GM12878 (cell line): ENCODE measurements around the gene GGT1. TPM values are rescaled to one million over a fixed set of nuclear protein-coding genes. Genes with fewer than 3 reads are reported as not detected.
A peak's percentile ranks its signal among the peaks of the same experiment; 100 is the strongest.
"Not testable (repeated sequence)": the region's sequence is repeated elsewhere in the genome, so short reads cannot be mapped to it uniquely, and the experiment has no call there.

ENCODE experiments used
- ATAC-seq: fragments of 200-7000 bp; cut with Tn5 transposase; 3 replicates; pipeline ENCODE4 v1.9.1; 2020; ENCODE audit warnings: mild to moderate bottlenecking, moderate library complexity
- BruUV-seq: library from RNA; stranded (reverse); fragments of 400-500 nt; replicated peaks from 2 replicates; lab custom pipeline; 2021; lab: Mats Ljungman, UMichigan
- CTCF ChIA-PET: fragments of 300-600 bp; sonication (Branson Sonifier 250); formaldehyde crosslinking; extraction: SDS; loops from one replicate; lab custom pipeline; 2021; ENCODE audit warnings: inconsistent platforms; lab: Yijun Ruan, JAX
- POLR2A ChIA-PET: fragments of 350-600 bp; formaldehyde crosslinking; extraction: SDS; loops from one replicate; lab custom pipeline; 2021; ENCODE audit warnings: inconsistent platforms; lab: Charles Lee
- RAD21 ChIA-PET: fragments of 300-600 bp; sonication (Branson Sonifier 250); formaldehyde crosslinking; loops from one replicate; lab custom pipeline; 2023; ENCODE audit warnings: antibody characterized with exemption; ENCODE audit not compliant: unreplicated experiment; lab: Charles Lee
- SMC1A ChIA-PET: fragments of 300-600 bp; sonication (Branson Sonifier 250); formaldehyde crosslinking; loops from one replicate; lab custom pipeline; 2023; ENCODE audit not compliant: unreplicated experiment, uncharacterized antibody; lab: Charles Lee
- DNase-seq: peaks from one replicate; pipeline ENCODE4 v3.0.0-alpha.2; 2011; ENCODE audit warnings: low read depth, low spot score
- FAIRE-seq: peaks from 3 replicates; lab custom pipeline; 2011; peaks lifted over from hg19 to GRCh38; lab: Jason Lieb, UNC
- H2AFZ ChIP-seq: 2 replicates; pipeline ENCODE4 v1.6.0; 2011; ENCODE audit warnings: low read depth, low read length, control low read depth; ENCODE audit not compliant: control insufficient read depth
- H3K27ac ChIP-seq: 2 replicates; pipeline ENCODE4 v1.5.1; 2011; ENCODE audit warnings: control low read depth; ENCODE audit not compliant: control insufficient read depth, insufficient read depth
- H3K27me3 ChIP-seq, 2 experiments: replicated peaks in 1 of 2; 2 replicates each; pipeline versions ENCODE4 v1.6.0 to v1.6.1; 2011; ENCODE audit warnings: low read length in 1 of 2; ENCODE audit not compliant: control insufficient read depth in 2 of 2, insufficient read depth in 2 of 2
- H3K36me3 ChIP-seq, 2 experiments: 2 replicates each; pipeline ENCODE4 v1.5.1; 2011; ENCODE audit warnings: low read length in 1 of 2; ENCODE audit not compliant: control insufficient read depth in 2 of 2, insufficient read depth in 2 of 2
- H3K4me1 ChIP-seq: 2 replicates; pipeline ENCODE4 v1.6.1; 2011; ENCODE audit warnings: mild to moderate bottlenecking, low read length, moderate library complexity, mixed read lengths; ENCODE audit not compliant: control insufficient read depth, insufficient read depth
- H3K4me2 ChIP-seq: 2 replicates; pipeline ENCODE4 v1.6.0; 2011; ENCODE audit warnings: control low read depth; ENCODE audit not compliant: control insufficient read depth, insufficient read depth
- H3K4me3 ChIP-seq: fragments of 200-600 bp; sonication (generic); 2 replicates; pipeline ENCODE4 v1.5.1; 2016
- H3K79me2 ChIP-seq: 2 replicates; pipeline ENCODE4 v1.6.0; 2011; ENCODE audit warnings: low read length; ENCODE audit not compliant: control insufficient read depth, insufficient read depth
- H3K9ac ChIP-seq: 2 replicates; pipeline ENCODE4 v1.8.0; 2011; ENCODE audit warnings: low read length, control low read depth, mixed read lengths; ENCODE audit not compliant: control insufficient read depth, insufficient read depth
- H3K9me3 ChIP-seq: replicated peaks from 3 replicates; pipeline ENCODE4 v1.5.1; 2011; ENCODE audit warnings: mild to moderate bottlenecking, low read length; ENCODE audit not compliant: control insufficient read depth, insufficient read depth
- H4K20me1 ChIP-seq: 2 replicates; pipeline ENCODE4 v1.6.0; 2011; ENCODE audit not compliant: control insufficient read depth, insufficient read depth
- CTCF ChIP-seq, 3 experiments: IDR thresholded peaks in 2 of 3; conservative IDR thresholded peaks in 1 of 3; 2 replicates each; pipeline ENCODE4 v1.5.1; 2011; ENCODE audit warnings: low read depth in 3 of 3, low read length in 3 of 3, mild to moderate bottlenecking in 3 of 3, control low read depth in 2 of 3, moderate library complexity in 2 of 3, inconsistent platforms in 1 of 3, mixed read lengths in 1 of 3; ENCODE audit not compliant: control insufficient read depth in 2 of 3, insufficient read depth in 1 of 3; ENCODE audit errors: extremely low read depth in 1 of 3
- DPF2 ChIP-seq: fragments of 450-650 bp; IDR thresholded peaks from 2 replicates; pipeline ENCODE4 v1.6.1; 2017; ENCODE audit warnings: mild to moderate bottlenecking
- GATAD2B ChIP-seq: fragments of 450-650 bp; conservative IDR thresholded peaks from 2 replicates; pipeline ENCODE4 v1.6.1; 2017; ENCODE audit warnings: low read depth, mild to moderate bottlenecking, moderate library complexity
- MEF2B ChIP-seq: fragments of 450-650 bp; IDR thresholded peaks from 2 replicates; pipeline ENCODE4 v1.6.1; 2018; ENCODE audit warnings: mild to moderate bottlenecking, moderate library complexity; ENCODE audit not compliant: partially characterized antibody, poor library complexity, severe bottlenecking
- MTA2 ChIP-seq: fragments of 450-650 bp; IDR thresholded peaks from 2 replicates; pipeline ENCODE4 v1.6.1; 2016; ENCODE audit warnings: low read depth, mild to moderate bottlenecking, moderate library complexity
- NKRF ChIP-seq: fragments of 450-650 bp; conservative IDR thresholded peaks from 2 replicates; pipeline ENCODE4 v1.6.1; 2017; ENCODE audit warnings: mild to moderate bottlenecking, moderate library complexity
- NR2F1 ChIP-seq: fragments of 450-650 bp; conservative IDR thresholded peaks from 2 replicates; pipeline ENCODE4 v1.6.1; 2017; ENCODE audit warnings: mild to moderate bottlenecking
- PKNOX1 ChIP-seq: fragments of 450-650 bp; IDR thresholded peaks from 2 replicates; pipeline ENCODE4 v1.6.1; 2016; ENCODE audit warnings: mild to moderate bottlenecking
- RUNX3 ChIP-seq: IDR thresholded peaks from 2 replicates; pipeline ENCODE4 v1.6.1; 2012; ENCODE audit warnings: low read length, inconsistent platforms
- SMARCA5 ChIP-seq: fragments of 450-650 bp; IDR thresholded peaks from 2 replicates; pipeline ENCODE4 v1.6.1; 2017; ENCODE audit warnings: mild to moderate bottlenecking
- ZBTB40 ChIP-seq: fragments of 450-650 bp; IDR thresholded peaks from 2 replicates; pipeline ENCODE4 v1.6.1; 2016; ENCODE audit warnings: mild to moderate bottlenecking, moderate library complexity, borderline replicate concordance
- ZNF217 ChIP-seq: fragments of 450-650 bp; IDR thresholded peaks from 2 replicates; pipeline ENCODE4 v1.6.1; 2017; ENCODE audit warnings: antibody characterized with exemption, mild to moderate bottlenecking
- WGBS: methylation state at CpG from one replicate; pipeline ENCODE4 v1.1.6; 2016; ENCODE audit warnings: low lambda C conversion rate; ENCODE audit not compliant: insufficient replicate concordance, insufficient coverage; ENCODE audit errors: missing lambda C conversion rate; 5-methylcytosine and 5-hydroxymethylcytosine counted together
- in situ Hi-C: fragments of 300-500 bp; cut with MboI; formaldehyde crosslinking; loops from 9 replicates; pipeline ENCODE4 v1.14.3; 2018; ENCODE audit warnings: mixed read lengths
- intact Hi-C: fragments of 100-400 bp; cut with micrococcal nuclease; formaldehyde crosslinking; loops from one replicate; pipeline ENCODE4 v1.14.2; 2022; ENCODE audit not compliant: unreplicated experiment
- polyA plus RNA-seq, 11 experiments: library from polyadenylated mRNA; depleted of rRNA in 4 of 11; unstranded in 6 of 11; stranded (reverse) in 5 of 11; fragments of >200 nt; fragmentation: Nextera tagmentation in 4 of 11; fragmentation: Illumina TruSeq in 1 of 11; extraction: Ambion mirVana in 4 of 11; extraction: Trizol in 1 of 11; gene quantifications; 1 replicate in 1 of 11; 2 replicates in 10 of 11; pipeline versions ENCODE4 v1.2.1 to v1.2.3, GENCODE V29; 2011 to 2016; ENCODE audit warnings: inconsistent platforms in 2 of 11, missing spikeins in 2 of 11, low read depth in 1 of 11
- total RNA-seq, 4 experiments: library from RNA; depleted of rRNA in 3 of 4; stranded (reverse); fragments of >200 nt in 3 of 4; fragmentation: Illumina TruSeq in 1 of 4; extraction: Trizol in 1 of 4; gene quantifications; 2 replicates each; pipeline versions ENCODE4 v1.2.1 to v1.2.3, GENCODE V29; 2013 to 2021

Gene GGT1
- total and polyA plus RNA-seq, 10 of the 15 experiments (the other 5 are each of a cell fraction or from before 2014, with no cell fraction given) = 0.47 to 26.6 (median 9.1) TPM

GRCh38 chr22:24634776-24635389 lies 31.9 kb downstream of the GGT1 start:
- FAIRE-seq, H3K9ac ChIP-seq, RAD21 ChIA-PET, H4K20me1 ChIP-seq, ATAC-seq, in situ Hi-C loops, H3K79me2 ChIP-seq, H3K4me1 ChIP-seq, BruUV-seq, H3K4me3 ChIP-seq, H3K27me3 ChIP-seq, H3K27ac ChIP-seq, H3K9me3 ChIP-seq, DNase-seq, H3K36me3 ChIP-seq: not testable (repeated sequence)
- H2AFZ ChIP-seq = peak overlapping the region; percentile 58
- TF ChIP-seq MEF2B (peak; percentile 86), PKNOX1 (0 out of 2 replicates have a peak, but pooled peaks have one; percentile 13), ZNF217 (peak; percentile 29; the same call in 1 of the 2 replicates), NKRF (0 out of 2 replicates have a peak, but pooled peaks have one; percentile 22), MTA2 (peak; percentile 43; the same call in 1 of the 2 replicates), GATAD2B (0 out of 2 replicates have a peak, but pooled peaks have one; percentile 42), NR2F1 (0 out of 2 replicates have a peak, but pooled peaks have one; percentile 15), DPF2 (peak; percentile 82), SMARCA5 (peak; percentile 89), RUNX3 (0 out of 2 replicates have a peak, but pooled peaks have one; percentile 6), ZBTB40 (peak; percentile 26; the same call in 1 of the 2 replicates), CTCF (IDR thresholded peaks at IDR 0.05 in 2 of 3, conservative IDR thresholded peaks at IDR 0.05 in 1 of 3; ENCODE audit: control insufficient read depth in 2 of 3, extremely low read depth in 1 of 3, insufficient read depth in 1 of 3, low read depth in 3 of 3, low read length in 3 of 3) (peak in 2 of 3 experiments; percentile 23 to 25; a peak in 4 of 6 replicates)
- 3% methylated on average over 7 of the region's 10 CpGs for WGBS
- H3K4me2 ChIP-seq = 0 out of 2 replicates have a peak overlapping the region, but pooled peaks have one; percentile 9
- ChIA-PET POLR2A (interaction anchor here (0.7 kb wide), 1 partner anchor 240 kb away, joined by 5 read pairs; no protein-coding TSS in a partner anchor), CTCF (interaction anchor here (0.7 to 0.9 kb wide), 2 partner anchors 41 to 479 kb away, joined by 3 read pairs; no protein-coding TSS in a partner anchor), SMC1A (interaction anchor here (1.3 kb wide), 1 partner anchor 76 kb away, joined by 5 read pairs; no protein-coding TSS in a partner anchor)
- intact Hi-C loops = loop anchor here (10.0 kb wide), 1 partner anchor 120 kb away; no protein-coding TSS in a partner anchor
